Progenitor cell of endocrine pancreas (in vitro differentiated cells): ENCODE measurements around the gene RAPGEF3. TPM values are rescaled to one million over a fixed set of nuclear protein-coding genes. Genes with fewer than 3 reads are reported as not detected.

Experiments used
- DNase-seq: peaks from one replicate; pipeline ENCODE4 v3.0.0; 2021; ENCODE audit warnings: low spot score; ENCODE audit not compliant: unreplicated experiment
- H3K27ac Mint-ChIP-seq: 2 replicates; pipeline ENCODE4 v1.8.0; 2021; ENCODE audit warnings: mild to moderate bottlenecking, moderate library complexity, mixed read lengths
- H3K27me3 Mint-ChIP-seq: 2 replicates; pipeline ENCODE4 v1.8.0; 2021; ENCODE audit warnings: mixed read lengths
- H3K36me3 Mint-ChIP-seq: 2 replicates; pipeline ENCODE4 v1.8.0; 2022; ENCODE audit warnings: mixed read lengths; ENCODE audit not compliant: insufficient read depth
- H3K4me1 Mint-ChIP-seq: 2 replicates; pipeline ENCODE4 v1.8.0; 2021; ENCODE audit warnings: low read depth, mixed read lengths
- H3K4me3 Mint-ChIP-seq: 2 replicates; pipeline ENCODE4 v1.8.0; 2021; ENCODE audit warnings: low read depth, mild to moderate bottlenecking, moderate library complexity, mixed read lengths
- H3K9me3 Mint-ChIP-seq: 2 replicates; pipeline ENCODE4 v1.8.0; 2021; ENCODE audit warnings: low read depth, mixed read lengths
- CTCF ChIP-seq: fragments of 200-600 bp; sonication (generic); IDR thresholded peaks from one replicate; pipeline ENCODE4 v1.5.0; 2021; ENCODE audit warnings: antibody characterized with exemption, mild to moderate bottlenecking; ENCODE audit not compliant: unreplicated experiment
- total RNA-seq: library from RNA; stranded (reverse); gene quantifications from 2 replicates; pipeline ENCODE4 v1.2.1, GENCODE V29; 2021

Gene RAPGEF3
- total RNA-seq, 1 donor from 2014 or later, result 1.7 TPM

- H3K9me3 Mint-ChIP-seq, result no peaks in the 10 kb centered on the region
- no peaks in the 10 kb centered on the region for H3K4me1 Mint-ChIP-seq
- H3K4me3 Mint-ChIP-seq, result no peak overlapping the region
- no peak for DNase-seq
- peaks cover 14% of the 10 kb centered on the region for H3K36me3 Mint-ChIP-seq
- no peak for TF ChIP-seq CTCF
- no peaks in the 10 kb centered on the region for H3K27me3 Mint-ChIP-seq
- H3K27ac Mint-ChIP-seq, result no peak overlapping the region
Measured at GRCh38 chr12:47785887-47786661, 27.4 kb upstream of the RAPGEF3 start.

- Mint-ChIP-seq H3K9me3 (no peaks in the 10 kb centered on the region), H3K27me3 (no peaks in the 10 kb centered on the region), H3K36me3 (peaks cover 13% of the 10 kb centered on the region), H3K4me3 (no peak overlapping the region), H3K27ac (no peak overlapping the region), H3K4me1 (no peaks in the 10 kb centered on the region)
- TF ChIP-seq CTCF, result no peak
- DNase-seq, result no peak
Measured at GRCh38 chr12:47785036-47785886, 26.6 kb upstream of the RAPGEF3 start.

- Mint-ChIP-seq H3K27me3 (no peaks in the 10 kb centered on the region), H3K4me1 (peaks cover under 1% of the 10 kb centered on the region), H3K9me3 (no peaks in the 10 kb centered on the region), H3K27ac (no peak overlapping the region), H3K36me3 (peaks cover 11% of the 10 kb centered on the region), H3K4me3 (no peak overlapping the region)
- no peak for DNase-seq
- no peak for TF ChIP-seq CTCF
Measured at GRCh38 chr12:47783821-47784819, 25.4 kb upstream of the RAPGEF3 start.

- Mint-ChIP-seq H3K27ac (no peak overlapping the region), H3K4me1 (peaks cover 3% of the 10 kb centered on the region), H3K36me3 (peaks cover 8% of the 10 kb centered on the region), H3K4me3 (no peak overlapping the region), H3K27me3 (no peaks in the 10 kb centered on the region), H3K9me3 (no peaks in the 10 kb centered on the region)
- no peak for DNase-seq
- no peak for TF ChIP-seq CTCF
Measured at GRCh38 chr12:47783024-47783755, 24.5 kb upstream of the RAPGEF3 start.
